GM18502 (cell line): Measurements from ENCODE around the gene GLUD1.
"Not testable (repeated sequence)": the region's sequence is repeated elsewhere in the genome, so short reads cannot be mapped to it uniquely, and the experiment has no call there.

Experiments used
- ATAC-seq: cut with Tn5 transposase; IDR thresholded peaks from one replicate; pipeline ENCODE4 v1.9.1; 2021; ENCODE audit warnings: mild to moderate bottlenecking; ENCODE audit not compliant: unreplicated experiment, poor library complexity

Gene GLUD1

GRCh38 chr10:87053577-87054181 is 41.0 kb downstream of the GLUD1 start:
- ATAC-seq: no peak

GRCh38 chr10:87053111-87053510 is 41.5 kb downstream of the GLUD1 start:
- no peak for ATAC-seq

GRCh38 chr10:87045434-87045938 is 49.2 kb downstream of the GLUD1 start:
- ATAC-seq: no peak

- ATAC-seq: not testable (repeated sequence)
These were observed 51.1 kb downstream of the GLUD1 start for GRCh38 chr10:87043579-87043978.

DNA sequence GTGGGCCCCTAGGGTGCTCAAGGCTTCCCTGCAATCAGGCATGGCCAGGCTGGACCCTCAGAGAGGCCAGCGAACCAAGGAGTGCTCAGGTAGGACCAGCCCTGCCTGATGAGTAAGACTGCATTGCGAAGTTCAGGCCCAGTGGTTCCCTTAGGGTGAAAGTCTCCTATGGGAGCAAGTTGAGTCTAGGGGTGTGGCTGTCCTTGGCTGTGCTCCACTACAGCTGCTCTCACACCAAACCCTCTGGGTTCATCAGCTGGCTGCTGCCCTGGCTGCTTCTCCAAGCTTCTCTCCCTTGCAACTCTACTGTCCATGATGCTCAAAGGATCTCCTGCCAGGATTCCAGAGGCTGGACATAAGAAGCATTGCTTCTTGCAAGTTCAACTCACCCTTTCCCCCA is 55.9 kb downstream of the GLUD1 start:
- ATAC-seq: no peak

- ATAC-seq: no peak
These were observed 56.3 kb downstream of the GLUD1 start for GRCh38 chr10:87038286-87038717.

- ATAC-seq: no peak
These were observed 58.0 kb downstream of the GLUD1 start for GRCh38 chr10:87036623-87037022.

DNA sequence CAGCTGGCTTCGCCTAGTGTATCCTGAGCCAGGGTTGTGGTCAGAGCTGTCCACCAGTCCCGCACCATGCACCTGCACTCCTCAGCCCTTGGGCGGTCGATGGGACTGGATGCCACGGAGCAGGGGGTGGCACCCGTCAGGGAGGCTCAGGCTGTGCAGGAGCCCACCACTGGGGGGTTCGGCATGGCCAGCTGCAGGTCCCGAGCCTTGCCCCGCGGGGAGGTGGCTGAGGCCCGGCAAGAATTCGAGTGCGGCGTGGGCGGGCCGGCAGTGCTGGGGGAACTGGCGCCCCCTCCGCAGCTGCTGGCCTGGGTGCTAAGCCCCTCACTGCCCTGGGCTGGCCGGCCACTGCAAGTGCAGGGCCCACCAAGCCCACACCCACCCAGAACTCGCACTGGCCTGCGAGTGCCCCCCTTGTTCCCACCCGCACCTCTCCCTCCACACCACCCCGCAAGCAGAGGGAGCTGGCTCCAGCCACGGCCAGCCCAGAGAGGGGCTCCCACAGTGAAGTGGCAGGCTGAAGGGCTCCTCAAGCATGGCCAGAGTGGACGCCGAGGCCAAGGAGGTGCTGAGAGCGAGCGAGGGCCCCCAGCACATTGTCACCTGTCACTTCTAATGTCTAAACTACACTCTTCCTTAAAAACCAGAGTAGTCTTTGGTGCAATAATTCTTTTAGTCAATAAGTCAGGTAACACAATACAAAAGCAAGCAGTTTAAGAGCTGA is 63.6 kb downstream of the GLUD1 start:
- ATAC-seq: no peak

DNA sequence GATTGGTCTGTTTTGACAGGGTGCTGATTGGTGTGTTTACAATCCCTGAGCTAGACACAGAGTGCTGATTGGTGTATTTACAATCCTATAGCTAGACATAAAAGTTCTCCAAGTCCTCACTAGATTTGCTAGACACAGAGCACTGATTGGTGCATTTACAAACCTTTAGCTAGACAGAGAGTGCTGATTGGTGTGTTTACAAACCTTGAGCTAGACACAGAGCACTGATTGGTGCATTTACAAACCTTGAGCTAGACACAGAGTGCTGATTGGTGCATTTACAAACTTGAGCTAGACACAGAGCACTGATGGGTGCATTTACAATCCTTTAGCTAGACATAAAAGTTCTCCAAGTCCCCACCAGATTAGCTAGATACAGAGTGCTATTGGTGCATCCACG is 64.2 kb downstream of the GLUD1 start:
- ATAC-seq: not testable (repeated sequence)

DNA sequence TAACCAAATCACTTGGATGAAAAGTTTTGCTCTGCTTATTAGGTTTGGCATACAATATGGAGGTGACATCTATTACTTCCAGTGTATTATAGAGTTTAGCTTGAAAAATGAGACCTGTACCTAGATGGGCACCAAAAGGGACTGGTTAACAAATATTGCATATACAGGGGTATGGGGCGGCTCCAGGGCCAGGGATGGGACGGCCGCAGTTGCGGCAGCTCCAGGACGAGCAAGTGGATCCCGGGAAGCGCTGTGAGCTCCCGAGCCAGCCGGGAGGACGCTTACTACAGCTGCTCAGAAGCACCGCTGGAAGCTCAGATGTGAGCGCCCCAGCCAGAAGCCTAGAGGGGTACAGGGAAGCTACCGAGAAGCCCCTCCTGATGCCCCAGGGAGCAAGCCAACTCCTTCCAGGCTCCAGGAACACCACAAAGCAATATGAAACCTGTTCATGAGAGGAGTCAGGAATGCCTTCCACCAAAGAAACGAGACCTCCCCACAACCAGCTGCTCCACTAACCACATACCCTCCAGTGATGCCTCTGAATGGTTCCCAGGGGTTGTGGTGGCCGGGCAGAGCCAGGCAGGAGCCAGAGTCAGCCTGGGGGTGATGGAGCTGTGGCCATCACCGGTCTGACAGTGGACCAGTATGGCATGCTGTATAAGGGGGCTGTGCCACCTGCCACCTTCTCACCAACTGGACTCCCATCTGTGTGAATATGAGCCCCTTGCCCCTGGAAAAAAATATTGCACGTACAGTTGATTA is 67.7 kb downstream of the GLUD1 start:
- ATAC-seq: not testable (repeated sequence)

GRCh38 chr10:87025285-87025958 is 69.2 kb downstream of the GLUD1 start:
- not testable (repeated sequence) for ATAC-seq

- not testable (repeated sequence) for ATAC-seq
These were observed 74.6 kb downstream of the GLUD1 start, which contains the start of gene FAM25A for GRCh38 chr10:87020056-87020455. Gene FAM25A, plus strand, starts transcription at chr10:87020294. Its CDS starts 31 bp downstream, at chr10:87020325.

DNA sequence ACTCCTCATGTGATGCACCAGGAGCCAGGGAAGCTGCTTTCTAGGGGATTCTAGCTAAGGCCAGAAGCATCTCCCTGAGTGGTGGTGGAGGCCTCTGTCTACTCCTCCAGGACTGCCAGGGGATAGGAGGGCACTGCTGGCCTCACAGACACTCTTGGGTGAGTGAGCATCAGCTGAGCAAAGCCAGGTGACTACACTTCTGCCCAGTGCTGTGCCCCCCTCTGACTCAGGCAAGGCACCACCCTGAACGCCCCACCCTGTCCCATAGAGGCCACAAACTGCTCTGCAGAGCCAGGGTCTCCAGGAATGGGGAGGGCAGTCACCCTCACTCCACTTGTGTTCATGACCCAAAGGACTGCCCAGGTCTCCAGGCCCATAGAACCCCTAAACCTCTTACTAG is 75.1 kb downstream of the GLUD1 start:
- not testable (repeated sequence) for ATAC-seq

GRCh38 chr10:87019066-87019465 is 75.6 kb downstream of the GLUD1 start:
- ATAC-seq: not testable (repeated sequence)

GRCh38 chr10:87018127-87018526 is 76.5 kb downstream of the GLUD1 start:
- not testable (repeated sequence) for ATAC-seq

GRCh38 chr10:87014986-87015716 is 79.5 kb downstream of the GLUD1 start:
- not testable (repeated sequence) for ATAC-seq

DNA sequence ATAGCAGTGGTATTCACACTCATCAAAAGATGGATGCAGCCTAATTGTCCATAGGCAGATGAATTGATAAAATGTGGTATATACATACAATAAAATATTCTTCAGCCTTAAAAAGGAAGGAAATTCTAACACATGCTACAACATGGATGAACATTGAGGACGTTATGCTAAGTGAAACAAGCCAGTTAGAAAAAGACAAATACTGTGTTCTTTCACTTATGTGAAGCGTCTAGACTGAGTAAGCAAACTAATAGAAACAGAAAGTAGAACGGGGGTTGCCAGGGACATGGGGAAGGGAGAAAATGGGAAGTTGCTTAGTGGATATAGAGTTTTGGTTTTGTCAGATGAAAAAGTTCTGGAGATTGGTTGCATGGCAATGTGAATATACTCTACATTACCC is 81.1 kb downstream of the GLUD1 start:
- ATAC-seq: not testable (repeated sequence)

DNA sequence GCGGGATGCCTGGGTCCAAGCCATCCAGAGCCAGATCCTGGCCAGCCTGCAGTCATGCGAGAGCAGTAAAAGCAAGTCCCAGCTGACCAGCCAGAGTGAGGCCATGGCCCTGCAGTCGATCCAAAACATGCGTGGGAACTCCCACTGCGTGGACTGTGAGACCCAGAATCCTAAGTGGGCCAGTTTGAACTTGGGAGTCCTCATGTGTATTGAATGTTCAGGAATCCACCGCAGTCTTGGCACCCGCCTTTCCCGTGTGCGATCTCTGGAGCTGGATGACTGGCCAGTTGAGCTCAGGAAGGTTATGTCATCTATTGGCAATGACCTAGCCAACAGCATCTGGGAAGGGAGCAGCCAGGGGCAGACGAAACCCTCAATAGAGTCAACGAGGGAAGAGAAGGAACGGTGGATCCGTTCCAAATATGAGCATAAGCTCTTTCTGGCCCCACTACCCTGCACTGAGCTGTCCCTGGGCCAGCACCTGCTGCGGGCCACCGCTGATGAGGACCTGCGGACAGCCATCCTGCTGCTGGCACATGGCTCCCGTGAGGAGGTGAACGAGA is 85.4 kb downstream of the GLUD1 start:
- not testable (repeated sequence) for ATAC-seq

DNA sequence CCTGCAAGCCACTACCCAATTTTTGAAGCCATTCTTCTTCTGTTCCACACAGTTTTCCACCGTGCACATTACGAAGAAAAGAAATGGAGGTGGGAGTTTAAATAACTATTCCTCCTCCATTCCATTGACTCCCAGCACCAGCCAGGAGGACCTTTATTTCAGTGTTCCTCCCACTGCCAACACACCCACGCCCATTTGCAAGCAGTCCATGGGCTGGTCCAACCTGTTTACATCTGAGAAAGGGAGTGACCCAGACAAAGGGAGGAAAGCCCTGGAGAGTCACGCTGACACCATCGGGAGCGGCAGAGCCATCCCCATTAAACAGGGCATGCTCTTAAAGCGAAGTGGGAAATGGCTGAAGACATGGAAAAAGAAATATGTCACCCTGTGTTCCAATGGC is 86.3 kb downstream of the GLUD1 start:
- not testable (repeated sequence) for ATAC-seq
